ENCODE measurements around the gene OR51B2. TPM values are rescaled to one million over a fixed set of nuclear protein-coding genes. Genes with fewer than 3 reads are reported as not detected.

The OR51B2 gene
- total and polyA plus RNA-seq, 2 of the 13 experiments (the other 11 are each of a cell fraction or from before 2014, with no cell fraction given), result not detected

GRCh38 chr11:5285703-5286340, 38.3 kb downstream of the OR51B2 start:
- in situ Hi-C loops (cut with HindIII; ENCODE audit: extremely low pct_ligation_motif_present, low pct_unique_long_range_greater_than_20kb), result no loop called here
- H3K9me3 ChIP-seq (ENCODE audit: low read length), result no peaks in the 10 kb centered on the region
- H3K36me3 ChIP-seq (replicated peaks in 1 of 2; ENCODE audit: control insufficient read depth in 1 of 2, insufficient read depth in 2 of 2, low read length in 2 of 2), result no peaks in the 10 kb centered on the region
- no peak overlapping the region for H3K27ac ChIP-seq (ENCODE audit: extremely low read length, insufficient read depth, low read length)
- no peaks in the 10 kb centered on the region for H3K79me2 ChIP-seq (ENCODE audit: insufficient read depth, low read length)
- H3K4me1 ChIP-seq (ENCODE audit: insufficient read depth, low read length), result no peaks in the 10 kb centered on the region
- intact Hi-C loops (cut with micrococcal nuclease; ENCODE audit: unreplicated experiment), result no loop called here
- no peaks in the 10 kb centered on the region for H4K20me1 ChIP-seq (ENCODE audit: insufficient read depth, low read length)
- H2AFZ ChIP-seq (ENCODE audit: low read length), result no peak overlapping the region
- no TSS peak for BruUV-seq (replicated peaks)
- H3K9ac ChIP-seq (ENCODE audit: insufficient read depth, low read depth, low read length), result no peak overlapping the region
- TF ChIP-seq SOX6 (IDR thresholded peaks at IDR 0.05), result no peak
- TF ChIP-seq SOX6 (CRISPR knock-in tag; IDR thresholded peaks at IDR 0.05), result no peak
- TF ChIP-seq ZSCAN31 (CRISPR knock-in tag; IDR thresholded peaks at IDR 0.05; ENCODE audit: low read depth), result no peak
- TF ChIP-seq MXD3 (CRISPR knock-in tag; IDR thresholded peaks at IDR 0.05), result no peak
- no peak for TF ChIP-seq ZC3H4 (CRISPR knock-in tag; IDR thresholded peaks at IDR 0.05; ENCODE audit: borderline replicate concordance)
- no peak for TF ChIP-seq CHD2 (IDR thresholded peaks at IDR 0.05; ENCODE audit: low read depth, low read length)
- no peak for TF ChIP-seq FOXA1 (IDR thresholded peaks at IDR 0.05)
- no peak for TF ChIP-seq FOXA1 (CRISPR knock-in tag; IDR thresholded peaks at IDR 0.05)
- no peak for TF ChIP-seq NFYC (CRISPR knock-in tag; IDR thresholded peaks at IDR 0.05)
- ATAC-seq, result no peak
- CTCF ChIA-PET (ENCODE audit: low intra/inter-chr PET ratio, low total read pairs), result no interaction called here
- FAIRE-seq, result no peak
- H3K27me3 ChIP-seq (ENCODE audit: control insufficient read depth in 1 of 2, insufficient read depth in 2 of 2, low read length in 2 of 2), result no peaks in the 10 kb centered on the region
- H3K4me2 ChIP-seq (ENCODE audit: low read depth, low read length), result no peak overlapping the region
- WGBS (ENCODE audit: low lambda C conversion rate), result 0% methylated on average over 4 of the region's 4 CpGs
- POLR2A ChIA-PET, result no interaction called here
- no peak overlapping the region for H3K4me3 ChIP-seq (replicated peaks in 1 of 3; ENCODE audit: insufficient read depth in 1 of 3, low read depth in 2 of 3, low read length in 3 of 3)
- no peak for DNase-seq (ENCODE audit: low spot score)

DNA sequence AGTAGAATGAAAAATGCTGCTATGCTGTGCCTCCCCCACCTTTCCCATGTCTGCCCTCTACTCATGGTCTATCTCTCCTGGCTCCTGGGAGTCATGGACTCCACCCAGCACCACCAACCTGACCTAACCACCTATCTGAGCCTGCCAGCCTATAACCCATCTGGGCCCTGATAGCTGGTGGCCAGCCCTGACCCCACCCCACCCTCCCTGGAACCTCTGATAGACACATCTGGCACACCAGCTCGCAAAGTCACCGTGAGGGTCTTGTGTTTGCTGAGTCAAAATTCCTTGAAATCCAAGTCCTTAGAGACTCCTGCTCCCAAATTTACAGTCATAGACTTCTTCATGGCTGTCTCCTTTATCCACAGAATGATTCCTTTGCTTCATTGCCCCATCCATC, 39.5 kb downstream of the OR51B2 start:
- no peaks in the 10 kb centered on the region for H3K9me3 ChIP-seq (ENCODE audit: low read length)
- no peak overlapping the region for H3K9ac ChIP-seq (ENCODE audit: insufficient read depth, low read depth, low read length)
- H4K20me1 ChIP-seq (ENCODE audit: insufficient read depth, low read length), result no peaks in the 10 kb centered on the region
- intact Hi-C loops (cut with micrococcal nuclease; ENCODE audit: unreplicated experiment) (no loop called here), in situ Hi-C loops (cut with HindIII; ENCODE audit: extremely low pct_ligation_motif_present, low pct_unique_long_range_greater_than_20kb) (no loop called here)
- DNase-seq (ENCODE audit: low spot score) (no peak), ATAC-seq (no peak), FAIRE-seq (no peak)
- no peaks in the 10 kb centered on the region for H3K36me3 ChIP-seq (replicated peaks in 1 of 2; ENCODE audit: control insufficient read depth in 1 of 2, insufficient read depth in 2 of 2, low read length in 2 of 2)
- H3K4me1 ChIP-seq (ENCODE audit: insufficient read depth, low read length), result no peaks in the 10 kb centered on the region
- BruUV-seq (replicated peaks), result no TSS peak
- no peak overlapping the region for H3K27ac ChIP-seq (ENCODE audit: extremely low read length, insufficient read depth, low read length)
- no peaks in the 10 kb centered on the region for H3K27me3 ChIP-seq (ENCODE audit: control insufficient read depth in 1 of 2, insufficient read depth in 2 of 2, low read length in 2 of 2)
- H2AFZ ChIP-seq (ENCODE audit: low read length), result no peak overlapping the region
- no peaks in the 10 kb centered on the region for H3K79me2 ChIP-seq (ENCODE audit: insufficient read depth, low read length)
- no peak overlapping the region for H3K4me3 ChIP-seq (replicated peaks in 1 of 3; ENCODE audit: insufficient read depth in 1 of 3, low read depth in 2 of 3, low read length in 3 of 3)
- CTCF ChIA-PET (ENCODE audit: low intra/inter-chr PET ratio, low total read pairs), result no interaction called here
- POLR2A ChIA-PET, result no interaction called here
- no CpG with 5 or more reads among the region's 2 CpGs for WGBS (ENCODE audit: low lambda C conversion rate)
- no peak overlapping the region for H3K4me2 ChIP-seq (ENCODE audit: low read depth, low read length)
- TF ChIP-seq JUNB (CRISPR knock-in tag; IDR thresholded peaks at IDR 0.05; ENCODE audit: borderline replicate concordance) (no peak), HMG20B (CRISPR knock-in tag; conservative IDR thresholded peaks at IDR 0.05) (no peak), ZNF564 (CRISPR knock-in tag; IDR thresholded peaks at IDR 0.05) (no peak), MEIS2 (CRISPR knock-in tag; IDR thresholded peaks at IDR 0.05) (no peak), TFDP1 (CRISPR knock-in tag; IDR thresholded peaks at IDR 0.05; ENCODE audit: borderline replicate concordance) (no peak), ZNF614 (CRISPR knock-in tag; IDR thresholded peaks at IDR 0.05; ENCODE audit: borderline replicate concordance) (no peak), KLF12 (CRISPR knock-in tag; IDR thresholded peaks at IDR 0.05; ENCODE audit: borderline replicate concordance) (no peak)
- TF ChIP-seq, protein P1, sequence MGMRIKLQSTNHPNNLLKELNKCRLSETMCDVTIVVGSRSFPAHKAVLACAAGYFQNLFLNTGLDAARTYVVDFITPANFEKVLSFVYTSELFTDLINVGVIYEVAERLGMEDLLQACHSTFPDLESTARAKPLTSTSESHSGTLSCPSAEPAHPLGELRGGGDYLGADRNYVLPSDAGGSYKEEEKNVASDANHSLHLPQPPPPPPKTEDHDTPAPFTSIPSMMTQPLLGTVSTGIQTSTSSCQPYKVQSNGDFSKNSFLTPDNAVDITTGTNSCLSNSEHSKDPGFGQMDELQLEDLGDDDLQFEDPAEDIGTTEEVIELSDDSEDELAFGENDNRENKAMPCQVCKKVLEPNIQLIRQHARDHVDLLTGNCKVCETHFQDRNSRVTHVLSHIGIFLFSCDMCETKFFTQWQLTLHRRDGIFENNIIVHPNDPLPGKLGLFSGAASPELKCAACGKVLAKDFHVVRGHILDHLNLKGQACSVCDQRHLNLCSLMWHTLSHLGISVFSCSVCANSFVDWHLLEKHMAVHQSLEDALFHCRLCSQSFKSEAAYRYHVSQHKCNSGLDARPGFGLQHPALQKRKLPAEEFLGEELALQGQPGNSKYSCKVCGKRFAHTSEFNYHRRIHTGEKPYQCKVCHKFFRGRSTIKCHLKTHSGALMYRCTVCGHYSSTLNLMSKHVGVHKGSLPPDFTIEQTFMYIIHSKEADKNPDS (CRISPR knock-in tag; IDR thresholded peaks at IDR 0.05), result no peak

Measured in HepG2 (cell line).